HG03159 (cell line): ENCODE data around the gene CYBRD1.
"Not testable (repeated sequence)": the region's sequence is repeated elsewhere in the genome, so short reads cannot be mapped to it uniquely, and the experiment has no call there.

Experiments used
- ATAC-seq: cut with Tn5 transposase; IDR thresholded peaks from one replicate; pipeline ENCODE4 v1.9.1; 2021; ENCODE audit warnings: mild to moderate bottlenecking, moderate library complexity; ENCODE audit not compliant: unreplicated experiment

CYBRD1 gene

DNA sequence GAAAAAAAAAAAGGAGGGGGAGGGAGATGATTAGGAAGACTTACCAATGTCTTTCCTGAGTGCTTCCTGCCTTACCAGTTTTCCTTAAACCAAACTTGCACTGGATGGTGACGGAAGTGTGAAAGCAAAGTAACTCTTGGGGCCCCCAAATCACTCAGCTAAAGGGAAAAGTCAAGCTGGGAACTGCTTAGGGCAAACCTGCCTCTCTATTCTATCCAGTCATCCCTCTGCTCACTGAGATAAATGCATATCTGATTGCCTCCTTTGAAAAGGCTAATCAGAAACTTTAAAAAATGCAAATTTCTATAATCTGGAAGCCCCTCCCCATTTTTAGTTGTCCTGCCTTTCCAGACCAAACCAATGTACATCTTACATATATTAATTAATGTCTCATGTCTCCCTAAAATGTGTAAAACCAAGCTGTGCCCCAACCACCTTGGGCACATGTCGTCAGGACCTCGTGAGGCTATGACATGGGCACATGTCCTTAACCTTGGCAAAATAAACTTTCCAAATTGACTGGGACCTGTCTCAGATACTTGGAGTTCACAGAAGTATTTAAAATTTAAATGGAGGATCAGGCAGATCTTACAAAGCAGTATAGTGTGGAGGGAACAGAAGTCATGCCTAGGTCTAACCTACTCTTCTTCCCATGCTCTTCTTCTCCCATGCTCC lies 7.2 kb upstream of the CYBRD1 start:
- no peak for ATAC-seq

DNA sequence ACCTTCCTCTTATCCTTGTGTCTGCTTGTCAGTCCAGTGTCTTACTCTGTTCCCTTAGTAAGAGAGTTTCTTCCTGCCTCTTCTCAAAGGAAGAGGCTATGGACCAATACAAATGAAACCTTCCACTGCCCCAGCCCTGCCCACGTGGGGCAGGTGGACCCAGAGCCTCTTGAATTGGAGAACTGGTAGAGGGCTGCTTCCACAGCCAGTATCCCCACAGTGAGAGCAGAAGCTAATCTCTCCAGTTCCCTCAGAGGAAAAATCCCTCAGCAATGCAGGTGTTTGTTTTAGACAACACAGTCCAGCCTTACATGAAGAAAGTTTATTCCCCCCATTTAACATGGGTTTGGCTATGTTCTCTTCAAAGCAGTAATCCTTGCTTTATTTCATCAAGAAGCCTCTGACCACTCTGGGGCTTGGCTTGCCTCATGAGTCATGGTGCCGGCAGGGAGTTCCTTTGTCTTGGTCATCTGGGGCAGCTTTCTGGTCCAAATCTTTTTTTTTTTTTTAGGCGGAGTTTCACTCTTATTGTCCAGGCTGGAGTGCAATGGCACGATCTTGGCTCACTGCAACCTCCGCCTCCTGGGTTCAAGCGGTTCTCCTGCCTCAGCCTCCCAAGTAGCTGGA lies 6.5 kb upstream of the CYBRD1 start:
- ATAC-seq, result no peak

DNA sequence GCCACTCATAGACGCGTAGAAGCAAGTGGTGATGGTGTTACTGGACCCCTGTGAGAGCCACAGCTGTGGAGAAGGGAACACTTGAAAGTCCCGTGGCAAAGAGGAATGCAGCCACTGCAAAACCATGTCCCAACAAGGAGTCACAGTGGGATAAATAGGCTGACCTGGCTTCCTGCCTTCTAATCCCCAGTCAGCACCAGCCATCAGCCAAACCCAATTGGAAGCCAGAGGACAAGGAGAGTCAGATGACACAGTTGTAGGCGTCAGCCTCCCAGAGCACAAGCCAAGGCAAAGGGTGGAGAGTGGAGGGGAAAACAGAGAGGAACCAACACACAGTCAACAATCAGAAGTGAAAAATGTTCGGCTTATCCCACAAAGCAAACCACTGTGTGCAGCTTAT lies 5.5 kb upstream of the CYBRD1 start:
- ATAC-seq, result no peak

DNA sequence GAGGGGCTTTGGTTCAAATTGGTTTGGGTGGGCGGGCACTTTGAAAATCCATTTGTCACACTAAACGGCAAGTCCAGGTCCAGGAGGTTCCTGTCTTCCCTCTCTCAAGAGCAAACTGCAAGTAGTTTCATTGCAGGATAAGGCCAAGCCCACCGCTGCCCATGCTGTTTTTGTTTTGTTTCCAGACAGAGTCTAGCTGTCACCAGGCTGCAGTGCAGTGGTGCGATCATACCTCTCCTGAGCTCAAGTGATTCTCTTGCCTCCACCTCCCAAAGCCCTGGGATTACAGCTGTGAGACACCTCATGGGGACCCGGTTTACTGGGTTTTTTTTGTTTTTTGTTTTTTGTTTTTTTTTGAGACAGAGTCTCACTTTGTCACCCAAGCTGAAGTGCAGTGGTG lies 1.8 kb upstream of the CYBRD1 start:
- ATAC-seq, result no peak

DNA sequence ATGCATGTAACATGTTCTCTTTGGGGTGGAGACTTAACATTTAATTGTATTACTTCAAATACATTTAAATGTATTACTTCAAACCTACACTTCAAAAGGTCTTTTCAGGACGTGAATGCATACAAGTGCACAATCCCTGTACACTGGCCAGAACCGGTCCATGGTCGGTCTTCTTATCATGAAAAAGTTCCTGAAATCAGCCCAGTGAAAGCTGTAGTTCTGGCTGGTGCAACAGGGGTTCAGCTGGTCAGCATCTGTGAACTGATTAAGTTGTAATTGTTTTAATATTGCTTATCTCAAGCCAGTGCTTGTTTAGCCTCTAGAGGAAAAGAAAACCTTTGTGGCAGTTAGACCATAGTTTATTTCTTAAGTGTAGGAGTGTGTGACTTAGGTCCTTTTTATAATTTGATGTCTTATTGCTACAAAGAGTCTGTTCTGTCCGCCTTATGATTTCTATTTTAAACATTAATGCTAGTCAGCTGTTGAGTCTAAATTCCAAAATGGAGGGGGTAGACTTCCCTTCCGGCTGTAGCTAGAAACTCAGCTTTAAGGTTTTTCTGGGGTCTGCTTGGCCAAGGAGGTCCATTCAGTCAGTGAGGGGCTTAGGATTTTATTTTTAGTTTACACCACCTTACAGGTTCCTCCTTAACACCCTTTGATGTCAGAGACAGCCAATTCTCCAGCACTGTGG lies 768 bp upstream of the CYBRD1 start:
- ATAC-seq, result peak; percentile 3

DNA sequence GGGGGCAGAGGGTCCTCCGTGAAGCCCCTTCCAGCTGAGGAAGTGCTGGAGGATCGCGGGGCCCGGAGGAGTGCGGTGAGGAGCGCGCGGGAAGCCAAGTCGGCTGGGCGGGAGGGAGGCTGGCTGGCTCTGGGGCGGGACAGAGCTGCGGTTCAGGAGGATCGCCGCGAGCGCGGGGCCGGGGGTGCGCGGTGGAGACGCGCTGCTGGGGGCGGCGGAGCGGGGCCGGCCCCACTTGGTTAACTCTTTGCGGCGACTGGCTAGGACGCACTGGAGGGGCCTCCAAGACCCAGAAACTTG lies 464 bp downstream of the CYBRD1 start:
- ATAC-seq, result peak; percentile 24

DNA sequence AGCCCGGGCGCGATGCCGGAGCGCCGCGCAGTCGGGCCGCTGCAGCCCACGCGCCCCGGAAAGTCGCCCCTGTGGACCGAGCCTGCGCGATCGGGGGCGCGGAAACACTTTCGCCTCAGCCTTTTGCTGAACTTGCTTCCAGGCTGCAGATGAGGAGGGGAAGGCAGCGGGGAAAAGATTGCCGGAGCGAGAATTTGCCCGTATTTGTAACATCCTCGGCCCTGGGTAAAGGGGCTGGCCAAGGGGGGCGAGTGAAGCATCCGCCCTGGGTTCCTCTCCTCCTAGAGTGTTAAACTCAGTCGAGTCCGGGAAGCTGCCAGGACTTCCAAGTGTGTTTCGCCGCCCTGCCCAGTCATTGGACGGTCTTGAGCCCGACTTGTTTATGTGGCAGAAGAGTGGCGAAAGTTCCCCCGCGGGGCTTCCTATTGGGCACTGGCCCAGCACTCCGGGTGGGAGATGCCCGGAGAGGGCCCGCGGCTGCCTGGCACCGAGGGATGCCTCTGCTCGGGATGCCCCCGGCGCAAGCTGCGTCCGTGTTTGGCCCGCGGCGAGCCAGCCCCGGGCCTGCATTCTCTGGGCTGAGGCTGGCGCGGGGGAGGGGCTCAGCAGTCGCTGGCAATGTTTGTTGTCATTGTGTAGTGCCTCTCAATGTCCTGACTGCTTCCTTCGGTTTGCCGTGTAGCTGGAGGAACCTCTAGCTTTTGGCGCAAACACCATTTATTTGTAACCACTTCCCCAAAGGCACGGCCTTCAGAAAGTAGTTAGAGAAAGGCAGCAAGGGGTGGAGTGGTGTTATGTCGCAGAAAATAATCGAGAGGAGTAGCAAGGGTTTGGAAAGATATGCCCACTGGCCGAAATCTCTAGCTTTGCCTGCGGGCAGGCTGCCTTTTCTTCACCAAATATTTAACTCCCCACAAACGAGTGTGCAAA lies 1.1 kb downstream of the CYBRD1 start:
- peak; percentile 32 for ATAC-seq

DNA sequence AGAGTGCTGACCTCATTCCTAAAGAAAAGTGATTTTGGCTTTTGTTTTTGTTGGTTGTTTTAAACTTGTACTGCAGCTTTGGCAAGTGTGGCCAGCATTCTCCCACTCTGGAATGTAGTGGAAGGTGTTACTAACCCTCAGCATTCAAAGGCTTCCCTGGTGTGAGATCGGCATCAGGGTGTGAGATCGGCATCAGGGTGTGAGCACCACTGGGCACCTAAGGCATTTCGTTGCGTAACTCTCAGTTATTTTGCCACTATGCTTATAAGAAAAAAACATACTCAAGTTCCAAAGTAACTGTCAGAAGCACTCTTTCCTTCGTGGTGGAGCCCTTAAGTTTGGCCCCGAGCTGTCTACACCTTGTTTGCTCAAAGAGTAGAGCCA lies 1.7 kb downstream of the CYBRD1 start:
- ATAC-seq, result no peak

DNA sequence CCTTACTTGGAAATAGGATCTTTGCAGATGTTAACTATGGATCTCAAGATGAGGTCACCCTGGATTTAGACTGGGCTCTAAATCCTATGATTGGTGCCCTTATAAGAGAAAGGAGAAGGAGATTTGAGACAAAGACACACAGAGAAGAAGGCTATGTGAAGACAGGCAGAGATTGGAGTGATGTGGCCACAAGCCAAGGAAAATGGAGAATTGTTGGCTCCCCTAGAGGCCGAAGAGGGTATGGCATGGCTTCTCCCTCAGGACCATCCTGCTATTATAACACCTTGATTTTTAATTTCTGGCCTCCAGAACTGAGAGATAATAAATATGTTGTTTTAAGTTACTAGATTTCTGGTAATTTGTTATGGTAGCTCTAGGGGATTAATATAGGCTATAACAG lies 7.6 kb downstream of the CYBRD1 start:
- ATAC-seq, result no peak

DNA sequence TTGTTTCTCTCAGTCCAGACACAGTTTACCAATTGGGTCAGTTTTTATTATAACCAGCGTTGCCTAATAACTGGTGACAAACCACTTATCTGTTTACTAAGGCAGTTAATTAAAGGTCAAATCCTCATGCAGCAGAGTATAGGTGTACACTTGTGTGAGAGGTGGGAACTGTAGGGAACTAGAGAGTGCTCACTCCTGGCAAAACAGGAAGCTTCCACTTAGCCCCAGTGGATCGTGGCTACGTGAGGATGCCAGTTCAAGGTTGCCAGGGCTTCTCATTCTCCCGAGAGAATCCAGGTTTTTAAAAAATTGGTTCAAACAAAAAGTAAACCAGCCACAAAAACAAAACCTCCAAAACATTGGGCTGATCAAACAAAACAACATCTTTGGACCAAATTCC lies 8.1 kb downstream of the CYBRD1 start:
- no peak for ATAC-seq

DNA sequence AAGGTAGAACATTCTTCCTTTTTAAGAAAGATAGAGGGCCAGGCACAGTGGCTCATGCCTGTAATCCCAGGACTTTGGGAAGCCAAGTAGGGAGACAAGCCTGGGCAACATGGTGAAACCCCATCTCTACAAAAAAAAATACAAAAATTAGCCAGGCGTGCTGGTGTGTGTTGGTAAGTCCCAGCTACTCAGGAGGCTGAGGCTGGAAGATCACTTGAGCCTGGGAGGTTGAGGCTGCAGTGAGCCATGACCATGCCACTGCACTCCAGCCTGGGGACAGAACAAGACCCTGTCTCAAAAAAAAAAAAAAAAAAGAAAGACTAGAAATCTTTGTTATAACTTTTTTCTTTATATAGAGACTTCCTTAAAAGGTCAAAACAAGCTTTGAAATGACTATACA lies 8.6 kb downstream of the CYBRD1 start:
- not testable (repeated sequence) for ATAC-seq

DNA sequence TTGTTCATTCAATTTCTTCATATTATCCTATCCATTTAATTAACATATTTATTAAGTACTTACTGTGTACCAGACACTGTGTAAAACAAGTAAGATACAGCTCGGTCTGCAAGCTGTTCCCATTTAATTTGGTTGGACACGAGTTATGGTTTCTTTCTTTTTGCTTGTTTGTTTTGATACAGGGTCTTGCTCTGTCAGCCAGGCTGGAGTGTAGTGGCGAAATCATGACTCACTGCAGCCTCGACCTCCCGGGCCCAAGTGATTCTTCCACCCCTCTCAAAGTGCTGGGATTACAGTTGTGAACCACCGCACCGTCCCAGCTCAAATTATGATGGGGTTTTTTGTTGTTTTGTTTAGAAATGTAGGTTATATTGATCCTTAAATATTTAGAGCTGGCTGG lies 9.0 kb downstream of the CYBRD1 start:
- ATAC-seq, result no peak

DNA sequence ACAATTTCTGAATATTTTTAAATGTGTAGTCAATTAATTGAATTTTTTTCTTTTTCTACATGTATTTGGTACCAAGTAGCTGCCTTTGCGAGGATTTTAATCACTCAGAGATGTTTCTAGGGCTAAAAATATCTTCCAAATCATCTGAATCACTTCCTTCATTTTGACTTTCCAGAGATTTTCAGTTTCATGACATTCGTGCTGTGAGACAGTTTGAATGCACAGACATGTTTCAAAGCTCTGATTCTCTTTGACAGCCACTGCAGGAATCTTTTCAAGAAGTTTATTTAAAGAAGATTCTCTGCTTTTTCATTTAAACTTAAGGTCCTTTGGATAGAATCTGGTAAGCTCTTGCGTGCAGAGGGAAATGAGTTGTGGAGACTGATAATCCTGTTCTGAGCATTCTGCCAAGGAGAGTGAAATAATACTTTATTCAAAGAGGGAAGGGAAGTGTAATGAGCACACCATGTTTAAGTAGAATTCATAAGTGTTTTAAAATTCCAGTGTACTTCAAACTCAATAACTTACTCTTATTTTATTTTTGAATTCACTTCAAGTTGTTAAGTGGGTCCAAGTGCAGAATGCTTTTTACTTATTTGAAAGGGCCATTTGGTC lies 9.7 kb downstream of the CYBRD1 start:
- ATAC-seq, result no peak

DNA sequence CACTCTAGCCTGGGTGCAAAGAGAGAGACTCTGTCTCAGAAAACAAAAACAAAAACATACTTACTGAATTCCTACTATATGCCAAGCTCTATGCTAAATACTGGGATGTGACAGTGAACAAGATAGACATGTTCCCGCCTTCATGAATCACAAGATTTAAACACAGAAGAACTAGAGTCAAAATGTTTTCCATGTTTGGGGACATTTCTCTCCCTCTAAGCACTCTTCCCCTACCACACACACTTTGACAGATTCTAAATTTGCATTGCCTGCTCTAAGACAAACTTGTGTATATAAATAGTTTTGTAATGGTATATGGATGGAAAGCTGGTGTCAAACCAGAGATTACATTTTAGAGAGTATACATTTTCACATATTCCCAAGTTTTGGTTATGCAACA lies 11.1 kb downstream of the CYBRD1 start:
- ATAC-seq, result no peak

DNA sequence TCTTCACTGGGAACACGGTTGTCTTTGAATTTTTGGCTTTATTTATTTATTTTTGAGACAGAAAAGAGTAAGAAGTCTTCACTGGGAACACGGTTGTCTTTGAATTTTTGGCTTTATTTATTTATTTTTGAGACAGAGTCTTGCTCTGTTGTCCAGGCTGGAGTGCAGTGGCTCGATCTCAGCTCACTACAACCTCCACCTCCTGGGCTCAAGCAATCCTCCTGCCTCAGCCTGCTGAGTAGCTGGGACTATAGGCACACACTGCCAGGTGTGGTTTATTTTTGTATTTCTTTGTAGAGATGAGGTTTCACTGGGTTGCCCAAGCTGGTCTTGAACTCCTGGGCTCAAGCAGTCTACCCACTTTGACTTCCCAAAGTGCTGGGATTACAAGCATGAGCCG lies 13.3 kb downstream of the CYBRD1 start:
- not testable (repeated sequence) for ATAC-seq

DNA sequence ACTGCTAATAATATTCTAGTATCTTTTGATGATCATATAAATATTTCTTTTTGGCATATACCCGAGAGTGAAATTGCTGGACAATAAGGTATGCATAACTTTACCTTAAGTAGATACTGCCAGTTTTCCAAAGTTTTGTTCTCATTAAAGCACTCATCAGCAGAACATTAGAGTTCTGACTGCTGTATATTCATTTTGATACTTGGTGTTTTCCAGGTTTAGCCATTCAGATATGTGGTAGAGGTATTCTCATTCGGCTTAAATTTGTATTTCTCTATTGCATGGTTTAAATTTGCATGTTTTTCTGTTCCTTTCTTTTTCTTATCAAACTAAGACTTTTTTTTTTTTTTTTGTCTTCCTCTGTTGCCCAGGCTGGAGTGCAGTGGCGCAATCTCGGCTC lies 18.2 kb downstream of the CYBRD1 start:
- ATAC-seq, result no peak

DNA sequence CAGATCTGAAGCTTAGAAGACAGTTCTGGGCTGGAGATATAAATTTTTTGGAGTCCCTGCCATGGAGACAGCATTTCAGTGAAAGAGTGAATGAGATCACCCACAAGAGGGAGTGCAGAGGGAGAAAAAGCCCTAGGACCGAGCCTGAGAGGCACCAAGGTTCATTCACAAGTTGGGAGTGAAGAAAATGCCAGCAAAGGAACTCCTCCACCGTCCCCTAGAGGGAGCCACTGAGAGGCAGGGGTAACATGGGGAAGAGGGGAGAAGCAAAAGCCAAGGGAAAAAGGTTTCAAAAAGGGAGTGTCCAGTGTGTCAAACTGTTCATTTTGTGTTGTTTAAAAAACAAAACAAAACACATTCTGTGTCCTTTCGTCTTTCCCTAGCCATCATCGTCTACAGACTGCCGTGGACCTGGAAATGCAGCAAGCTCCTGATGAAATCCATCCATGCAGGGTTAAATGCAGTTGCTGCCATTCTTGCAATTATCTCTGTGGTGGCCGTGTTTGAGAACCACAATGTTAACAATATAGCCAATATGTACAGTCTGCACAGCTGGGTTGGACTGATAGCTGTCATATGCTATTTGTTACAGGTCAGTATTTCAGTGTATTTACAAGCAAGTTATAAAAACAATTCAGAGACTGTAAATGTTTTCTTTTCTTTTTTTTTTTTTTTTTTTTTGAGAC lies 19.1 kb downstream of the CYBRD1 start:
- ATAC-seq, result no peak

DNA sequence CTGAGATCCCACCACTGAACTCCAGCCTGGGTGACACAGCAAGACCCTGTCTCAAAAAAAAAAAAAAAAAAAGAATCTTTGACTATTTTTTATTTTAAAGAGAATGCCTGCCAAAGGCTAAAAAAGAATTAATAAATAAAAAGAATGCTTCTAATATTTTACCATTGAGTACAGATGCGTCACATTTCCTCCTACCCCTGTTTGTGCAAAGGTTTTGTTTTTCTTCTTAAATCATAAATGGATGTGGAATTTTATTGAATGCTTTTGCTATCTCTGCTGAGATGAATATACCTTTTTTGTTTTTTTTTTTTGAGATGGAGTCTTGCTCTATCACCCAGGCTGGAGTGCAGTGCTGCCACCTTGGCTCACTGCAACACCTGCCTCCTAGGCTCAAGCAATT lies 22.8 kb downstream of the CYBRD1 start:
- no peak for ATAC-seq

DNA sequence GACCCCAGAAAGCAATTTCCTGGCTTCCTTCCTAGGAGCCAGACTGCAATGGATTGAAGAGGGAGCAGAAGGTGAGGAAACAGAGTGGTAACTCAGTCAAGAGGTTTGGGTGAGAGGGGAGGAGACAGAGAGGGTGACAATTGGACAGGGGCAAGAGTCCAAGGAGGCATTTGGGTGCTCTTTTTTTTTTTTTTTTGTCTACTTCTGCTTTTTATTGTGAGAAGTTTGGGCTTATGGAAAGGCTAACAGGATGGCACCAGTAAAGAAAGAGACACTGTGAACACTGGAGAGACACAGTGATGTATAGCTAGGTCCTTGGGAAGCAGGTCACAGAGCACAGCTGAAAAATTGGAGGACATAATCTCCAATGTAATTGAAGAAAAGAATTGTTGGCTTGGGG lies 25.0 kb downstream of the CYBRD1 start:
- ATAC-seq, result no peak

DNA sequence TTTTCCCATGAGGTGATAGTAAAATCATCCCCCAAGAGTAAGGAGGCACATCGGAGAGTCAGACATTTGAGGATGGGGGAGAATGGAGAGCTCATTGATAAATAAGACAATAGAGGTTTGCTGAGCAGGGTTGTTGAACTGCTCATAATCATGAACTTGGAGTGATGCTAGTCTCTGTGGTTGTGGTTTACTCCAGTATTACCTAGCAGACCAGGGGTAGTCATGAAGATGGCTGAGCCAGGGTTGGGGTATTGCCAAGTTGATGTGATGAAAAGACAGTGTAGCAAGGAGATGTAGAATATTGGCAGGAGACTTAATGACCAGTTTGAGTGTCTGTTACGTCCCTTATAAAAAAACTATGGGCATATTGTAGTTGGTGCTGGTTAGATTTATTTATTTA lies 25.4 kb downstream of the CYBRD1 start:
- ATAC-seq, result no peak

DNA sequence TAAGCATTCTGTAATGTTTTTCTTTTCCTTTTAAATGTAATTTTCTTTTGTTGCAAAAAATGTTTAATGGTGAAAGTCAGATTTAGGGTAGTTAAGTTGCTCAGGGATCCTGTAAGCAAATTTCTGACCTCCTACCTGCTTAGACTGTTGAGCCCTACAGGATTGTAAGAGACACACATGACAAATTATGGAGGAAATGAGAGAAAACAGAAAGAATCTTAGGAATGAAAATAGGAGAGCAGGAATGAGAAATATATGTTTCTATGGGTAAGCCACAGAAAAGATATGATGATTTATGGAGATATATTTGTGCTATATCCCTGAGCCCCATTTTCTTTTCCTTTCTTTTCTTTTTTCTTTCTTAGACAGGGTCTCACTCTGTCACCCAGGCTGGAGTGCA lies 28.3 kb downstream of the CYBRD1 start:
- ATAC-seq, result no peak
